Body of pancreas (tissue), 4 donors: ENCODE measurements around the gene DMD.

ENCODE experiments used
- POLR2A ChIP-seq, 3 donors: fragments of 450-650 bp; IDR thresholded peaks; one replicate each; pipeline ENCODE4 v1.6.1; 2016; ENCODE audit warnings: antibody characterized with exemption in 3 of 3, mild to moderate bottlenecking in 2 of 3
- TF ChIP-seq, protein P1 (sequence below), 7 experiments: fragments of 450-650 bp in 4 of 7; fragments of 200-600 bp in 3 of 7; sonication (generic) in 3 of 7; IDR thresholded peaks; one replicate each; pipeline ENCODE4 v1.5.1; 2016 to 2019; ENCODE audit warnings: antibody characterized with exemption in 7 of 7

DNA sequence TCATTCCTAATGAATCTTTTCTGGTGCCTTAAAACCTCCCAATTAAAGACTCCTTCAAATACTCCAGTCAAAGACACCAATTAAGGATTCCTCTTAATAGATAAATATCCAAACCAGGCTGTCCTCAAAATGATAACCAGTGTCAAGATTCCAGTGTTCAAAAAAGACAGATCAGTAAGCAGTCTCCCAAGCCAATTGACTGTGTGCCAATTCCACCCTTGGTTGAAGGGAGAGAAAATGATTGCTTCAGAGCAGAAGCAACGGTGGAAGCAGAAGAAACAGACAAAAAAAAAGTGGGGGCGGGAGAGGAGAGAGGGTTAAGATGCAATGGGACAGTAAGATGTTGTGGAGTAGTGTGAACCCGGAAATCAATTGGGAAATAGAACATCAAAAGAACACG is 1923.5 kb downstream of the DMD start:
- TF ChIP-seq, protein P1, sequence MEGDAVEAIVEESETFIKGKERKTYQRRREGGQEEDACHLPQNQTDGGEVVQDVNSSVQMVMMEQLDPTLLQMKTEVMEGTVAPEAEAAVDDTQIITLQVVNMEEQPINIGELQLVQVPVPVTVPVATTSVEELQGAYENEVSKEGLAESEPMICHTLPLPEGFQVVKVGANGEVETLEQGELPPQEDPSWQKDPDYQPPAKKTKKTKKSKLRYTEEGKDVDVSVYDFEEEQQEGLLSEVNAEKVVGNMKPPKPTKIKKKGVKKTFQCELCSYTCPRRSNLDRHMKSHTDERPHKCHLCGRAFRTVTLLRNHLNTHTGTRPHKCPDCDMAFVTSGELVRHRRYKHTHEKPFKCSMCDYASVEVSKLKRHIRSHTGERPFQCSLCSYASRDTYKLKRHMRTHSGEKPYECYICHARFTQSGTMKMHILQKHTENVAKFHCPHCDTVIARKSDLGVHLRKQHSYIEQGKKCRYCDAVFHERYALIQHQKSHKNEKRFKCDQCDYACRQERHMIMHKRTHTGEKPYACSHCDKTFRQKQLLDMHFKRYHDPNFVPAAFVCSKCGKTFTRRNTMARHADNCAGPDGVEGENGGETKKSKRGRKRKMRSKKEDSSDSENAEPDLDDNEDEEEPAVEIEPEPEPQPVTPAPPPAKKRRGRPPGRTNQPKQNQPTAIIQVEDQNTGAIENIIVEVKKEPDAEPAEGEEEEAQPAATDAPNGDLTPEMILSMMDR (IDR thresholded peaks at IDR 0.05), result no peak
- no peak for TF ChIP-seq POLR2A (IDR thresholded peaks at IDR 0.05)
